NCI-H1092 (cell line): ENCODE data around the gene CCDC183.
A peak's percentile ranks its signal among the peaks of the same experiment; 100 is the strongest.
"Not testable (repeated sequence)": the region's sequence is repeated elsewhere in the genome, so short reads cannot be mapped to it uniquely, and the experiment has no call there.

Experiments
- DNase-seq: peaks from one replicate; lab custom pipeline; 2025; lab: John Stamatoyannopoulos, UW

The CCDC183 gene

GRCh38 chr9:136838314-136839228, 42.4 kb downstream of the CCDC183 start:
- no peak for DNase-seq

- DNase-seq, result no peak
These were observed 43.3 kb downstream of the CCDC183 start for GRCh38 chr9:136839229-136840139.

DNA sequence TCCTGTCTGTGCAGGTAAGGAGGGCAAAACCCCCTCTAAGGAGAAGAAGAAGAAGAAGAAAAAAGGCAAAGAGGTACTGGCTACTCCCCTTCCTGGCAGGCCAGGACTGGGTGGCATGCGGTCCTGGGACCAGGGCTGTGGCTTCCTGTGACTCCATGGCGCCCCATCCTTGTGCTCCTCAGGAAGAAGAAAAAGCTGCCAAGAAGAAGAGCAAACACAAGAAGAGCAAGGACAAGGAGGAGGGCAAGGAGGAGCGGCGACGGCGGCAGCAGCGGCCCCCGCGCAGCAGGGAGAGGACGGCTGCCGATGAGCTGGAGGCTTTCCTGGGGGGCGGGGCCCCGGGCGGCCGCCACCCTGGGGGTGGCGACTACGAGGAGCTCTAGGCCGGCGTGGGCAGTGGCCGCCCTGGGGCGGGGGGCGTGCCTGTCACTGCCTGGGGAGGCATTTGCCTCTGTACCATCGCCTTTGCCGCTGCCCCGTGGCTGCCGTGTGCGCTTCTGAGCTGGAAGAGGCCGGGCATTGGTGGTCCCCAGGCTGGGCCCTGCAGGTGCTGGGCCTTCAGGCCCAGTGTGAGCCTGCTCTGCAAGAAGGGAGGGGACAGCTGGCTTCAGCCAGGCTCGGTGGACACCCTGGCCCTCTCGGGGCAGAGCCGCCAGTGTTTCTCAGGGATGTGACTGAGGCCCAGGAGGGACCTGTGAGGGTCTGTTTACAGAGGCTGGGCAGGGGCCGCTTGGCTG, 44.2 kb downstream of the CCDC183 start:
- no peak for DNase-seq

DNA sequence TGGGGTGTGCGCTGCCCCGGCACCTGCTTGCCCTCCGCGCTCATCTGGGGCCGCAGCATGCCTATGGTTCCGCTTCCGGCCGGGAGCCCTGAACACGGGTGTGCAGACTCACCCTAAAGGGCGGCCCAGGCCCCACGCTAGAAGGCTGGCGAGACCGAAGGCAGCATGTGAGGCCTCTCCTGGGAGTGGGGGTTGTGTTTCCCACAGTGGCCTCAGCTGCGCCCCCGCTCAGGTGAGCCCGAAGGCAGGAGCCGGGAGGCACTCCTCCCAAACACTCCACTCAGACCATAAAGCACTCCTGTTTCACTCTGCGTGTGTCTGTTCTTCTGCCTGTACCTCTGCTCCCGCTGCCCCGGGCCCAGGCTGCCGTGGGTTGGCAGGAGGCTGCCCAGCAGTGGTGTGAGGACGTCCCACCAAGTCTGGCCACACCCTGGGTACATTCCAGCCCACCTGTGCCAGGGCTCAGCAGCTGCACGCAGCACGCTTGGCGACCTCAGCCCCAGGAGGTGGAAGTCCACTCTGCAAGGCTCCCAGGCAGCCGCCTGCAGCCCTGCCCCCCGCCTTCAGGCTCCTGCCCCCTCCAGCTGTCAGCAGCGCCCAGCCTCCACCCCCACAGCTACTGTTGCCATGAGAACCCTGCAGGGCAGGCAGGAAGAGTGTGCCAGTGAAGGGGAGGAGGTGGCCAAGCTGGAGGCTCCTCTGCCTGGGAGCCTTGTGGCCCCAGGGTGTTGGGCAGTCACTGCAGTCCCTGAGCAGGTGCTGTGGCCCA, 44.9 kb downstream of the CCDC183 start:
- DNase-seq, result peak; percentile 76

GRCh38 chr9:136841646-136842379, 45.7 kb downstream of the CCDC183 start:
- not testable (repeated sequence) for DNase-seq

GRCh38 chr9:136842380-136842948, 46.3 kb downstream of the CCDC183 start, which contains the start of gene AJM1:
AJM1 (plus strand) TSS chr9:136842478; CDS start chr9:136844415, 1,937 bp downstream.
- peak; percentile 68 for DNase-seq

DNA sequence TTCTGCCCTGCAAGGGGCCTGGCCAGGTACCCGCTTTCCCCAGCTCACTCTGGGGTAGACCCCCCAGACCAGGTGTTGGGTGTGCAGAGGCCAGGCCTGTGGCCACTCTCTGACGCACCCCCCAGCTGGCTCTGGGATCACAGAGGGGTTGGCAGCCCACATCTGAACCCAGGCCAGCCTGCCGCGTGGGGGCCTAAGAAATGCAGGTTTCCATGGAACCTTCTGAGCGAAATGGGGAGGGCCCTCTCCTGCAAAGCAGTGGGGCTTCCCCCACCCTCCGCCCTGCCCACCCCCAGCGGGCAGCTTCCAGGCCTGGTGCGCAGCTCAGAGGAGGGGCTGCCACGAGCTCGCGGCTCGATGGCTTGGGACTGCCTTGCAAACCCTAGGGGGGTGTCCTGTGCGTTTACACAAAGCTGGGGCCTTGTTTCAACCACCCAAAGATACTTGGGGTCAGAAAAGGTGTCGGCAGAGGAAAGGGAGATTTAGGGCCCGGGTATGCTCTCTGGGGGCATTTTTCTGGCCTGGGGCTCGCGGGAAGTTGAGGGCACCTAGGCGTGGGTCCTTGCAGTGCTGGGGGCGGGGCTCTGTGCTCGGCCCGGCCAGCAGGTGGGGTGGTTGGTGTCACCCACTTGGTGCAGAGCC, 47.1 kb downstream of the CCDC183 start:
- DNase-seq, result not testable (repeated sequence)

DNA sequence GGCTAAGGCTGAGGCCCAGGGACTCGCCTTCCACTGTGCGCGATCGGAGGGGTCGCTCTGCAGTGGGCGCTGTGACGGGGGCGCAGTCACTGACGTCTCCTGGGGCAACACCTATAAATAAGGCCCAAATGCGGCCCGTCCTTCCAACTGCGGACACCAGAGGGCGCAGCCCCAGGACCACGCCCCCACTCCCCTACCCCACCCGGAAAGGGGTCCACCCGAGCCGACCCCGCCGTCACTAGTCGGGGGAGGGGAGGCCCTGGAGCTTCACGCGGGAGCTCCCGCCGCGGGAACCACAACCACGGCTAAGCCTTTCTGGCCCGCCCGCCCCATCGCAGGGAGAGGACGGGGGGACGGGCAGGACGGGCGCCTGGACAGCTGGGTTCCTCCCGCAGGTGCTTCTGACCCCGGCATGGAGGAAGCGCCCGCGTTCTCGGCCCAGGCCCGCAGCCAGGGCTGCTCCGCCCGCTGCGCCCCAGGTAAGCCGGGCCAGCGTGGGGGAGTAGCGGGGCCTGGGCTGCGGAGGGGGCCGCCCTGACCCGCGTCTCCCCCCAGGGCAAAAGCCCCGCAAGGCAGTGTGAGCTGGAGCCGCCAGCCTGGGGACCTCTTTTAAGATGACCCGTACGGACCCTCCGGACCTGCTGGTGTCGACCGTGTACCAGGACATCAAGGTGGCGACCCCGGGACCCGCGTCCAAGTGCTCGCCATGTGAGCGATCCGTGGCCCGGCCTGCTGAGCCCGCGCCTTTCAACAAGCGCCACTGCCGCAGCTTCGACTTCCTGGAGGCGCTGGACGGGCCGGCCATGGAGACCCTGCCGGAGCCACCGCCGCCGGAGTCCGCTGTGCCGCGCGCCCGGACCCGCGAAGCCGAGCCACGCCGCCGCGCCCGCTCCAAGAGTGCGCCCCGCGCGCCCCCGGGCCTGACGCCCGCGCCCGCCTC, 47.9 kb downstream of the CCDC183 start:
- not testable (repeated sequence) for DNase-seq

DNA sequence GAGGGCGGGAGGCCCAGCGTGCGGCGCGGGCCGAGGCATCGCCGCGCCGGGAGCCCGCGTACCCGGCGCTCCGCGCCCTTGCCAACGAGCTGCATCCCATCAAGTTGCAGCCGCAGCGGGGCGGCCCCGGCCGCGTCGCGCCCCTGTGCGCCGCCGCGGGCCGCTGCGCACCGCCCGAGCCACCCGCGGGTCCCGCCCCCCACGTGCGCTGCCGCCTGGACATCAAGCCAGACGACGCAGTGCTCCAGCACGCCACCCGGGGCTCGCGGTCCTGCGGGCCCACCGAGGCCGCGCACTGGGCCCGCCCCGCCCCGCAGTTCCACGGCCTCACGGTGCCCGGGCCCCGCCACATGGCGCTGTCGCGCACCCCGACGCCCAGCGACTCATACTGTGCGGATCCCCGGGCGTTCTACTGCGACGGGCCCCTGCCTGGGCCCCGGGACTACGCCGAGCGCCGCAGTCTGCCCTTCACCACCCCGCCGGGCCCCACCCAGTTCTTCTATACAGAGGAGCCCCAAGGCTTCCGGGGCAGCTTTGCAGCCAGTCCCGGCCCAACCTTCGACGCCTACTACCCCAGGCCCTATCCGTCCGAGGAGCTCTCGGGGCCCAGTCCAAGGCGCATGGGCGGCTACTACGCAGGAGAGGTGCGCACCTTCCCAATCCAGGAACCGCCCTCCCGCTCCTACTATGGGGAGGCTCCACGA, 48.8 kb downstream of the CCDC183 start:
- DNase-seq, result no peak

DNA sequence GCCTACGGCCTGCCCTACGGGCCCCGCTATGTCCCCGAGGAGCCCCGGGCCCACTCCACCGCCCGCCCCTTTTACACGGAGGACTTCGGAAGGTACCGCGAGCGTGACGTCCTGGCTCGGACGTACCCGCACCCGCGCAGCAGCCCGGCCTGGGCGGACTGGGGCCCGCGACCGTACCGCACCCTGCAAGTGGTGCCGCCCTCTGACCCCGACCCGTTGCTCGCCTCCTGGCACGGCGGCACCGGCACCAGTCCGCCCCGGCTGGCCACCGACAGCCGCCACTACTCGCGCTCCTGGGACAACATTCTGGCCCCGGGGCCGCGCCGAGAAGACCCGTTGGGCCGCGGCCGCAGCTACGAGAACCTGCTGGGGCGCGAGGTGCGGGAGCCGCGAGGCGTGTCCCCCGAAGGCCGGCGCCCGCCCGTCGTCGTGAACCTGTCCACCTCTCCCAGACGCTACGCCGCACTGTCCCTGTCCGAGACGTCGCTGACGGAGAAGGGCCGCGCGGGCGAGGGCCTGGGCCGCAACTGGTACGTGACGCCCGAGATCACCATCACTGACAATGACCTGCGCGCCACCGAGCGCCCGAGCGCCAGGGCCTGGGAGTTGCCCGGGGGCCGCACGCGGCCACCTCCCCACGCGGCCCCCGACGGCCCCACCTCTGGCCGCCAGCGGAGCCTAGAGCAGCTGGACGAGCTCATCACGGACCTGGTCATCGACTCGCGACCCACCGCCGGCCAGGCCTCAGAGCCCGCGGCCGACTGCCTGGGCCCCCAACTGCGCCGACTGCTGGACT, 49.5 kb downstream of the CCDC183 start:
- no peak for DNase-seq

- DNase-seq, result no peak
These were observed 50.4 kb downstream of the CCDC183 start for GRCh38 chr9:136846376-136847087.

DNA sequence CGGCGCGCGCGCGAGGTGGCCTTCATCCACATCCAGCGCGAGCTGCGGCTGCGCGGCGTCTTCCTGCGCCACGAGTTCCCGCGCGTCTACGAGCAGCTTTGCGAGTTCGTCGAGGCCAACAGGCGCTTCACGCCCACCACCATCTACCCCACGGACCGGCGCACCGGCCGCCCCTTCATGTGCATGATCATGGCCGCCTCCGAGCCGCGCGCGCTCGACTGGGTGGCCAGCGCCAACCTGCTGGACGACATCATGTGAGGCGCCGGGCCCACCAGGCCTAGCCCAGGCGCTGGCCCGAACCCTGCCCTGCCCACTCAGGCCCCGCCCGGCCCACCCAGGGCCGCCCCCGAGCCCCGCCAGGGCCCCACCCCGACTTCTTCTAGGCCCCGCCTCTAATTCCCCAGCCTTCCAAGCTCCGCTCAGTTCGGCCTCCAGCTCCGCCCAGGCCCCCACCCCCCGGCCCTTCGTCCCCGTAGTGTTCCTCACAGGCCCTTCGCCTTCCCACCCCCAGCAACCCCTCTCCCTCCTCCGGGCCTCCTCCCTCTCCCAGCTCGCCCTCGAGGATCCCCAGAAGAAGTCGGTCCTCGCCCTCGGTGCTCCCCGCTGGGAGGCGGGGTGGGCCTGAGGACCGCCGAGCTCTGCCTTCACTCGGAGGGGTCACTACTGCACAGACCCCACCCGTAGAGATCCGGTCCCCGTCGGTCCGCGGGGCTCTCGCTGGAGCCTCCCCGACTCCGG, 51.1 kb downstream of the CCDC183 start:
- DNase-seq, result no peak

- peak; percentile 57 for DNase-seq
These were observed 51.8 kb downstream of the CCDC183 start for GRCh38 chr9:136847826-136848392.

GRCh38 chr9:136848393-136849037, 52.4 kb downstream of the CCDC183 start:
- DNase-seq, result peak; percentile 51
